CD4-positive, alpha-beta T cell treated with Interleukin-4 for 4 hours (primary cell): Measurements from ENCODE around the gene PRRT1.
"Not testable (repeated sequence)": the region's sequence is repeated elsewhere in the genome, so short reads cannot be mapped to it uniquely, and the experiment has no call there.

ENCODE experiments used
- DNase-seq: peaks from one replicate; pipeline ENCODE4 v3.0.0-alpha.2; 2020

PRRT1 gene

DNA sequence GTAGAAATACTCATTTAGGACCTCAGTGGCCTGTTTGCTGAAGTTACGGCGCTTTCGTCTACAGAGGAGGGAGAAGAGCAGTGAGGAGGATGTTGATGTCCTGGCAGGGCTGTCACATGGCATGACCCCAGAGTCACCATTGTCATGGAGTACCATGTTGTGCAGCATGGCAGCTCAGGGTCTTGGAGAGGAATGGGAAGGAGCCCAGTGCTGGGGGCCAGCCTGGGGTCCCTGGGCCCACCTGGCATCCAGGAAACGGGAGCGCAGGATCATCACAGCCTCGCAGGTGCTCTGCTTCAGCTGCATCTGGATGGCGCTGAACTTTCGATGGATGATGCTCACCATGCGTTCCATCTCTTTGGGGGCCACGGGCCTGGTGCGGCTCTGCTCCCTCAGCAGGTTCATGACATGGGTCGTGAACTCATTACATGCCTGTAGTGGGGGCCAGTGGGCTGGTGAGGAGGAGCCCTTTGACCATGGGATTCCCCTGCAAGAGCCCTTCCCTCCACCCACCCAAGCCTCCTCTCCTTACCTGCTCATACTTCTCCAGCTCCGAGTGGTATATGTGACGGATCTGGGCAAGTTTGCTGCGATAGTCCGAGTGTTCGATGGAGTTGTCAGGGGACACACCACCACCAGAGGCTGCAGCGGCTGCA, 36.1 kb upstream of the PRRT1 start:
- not testable (repeated sequence) for DNase-seq

DNA sequence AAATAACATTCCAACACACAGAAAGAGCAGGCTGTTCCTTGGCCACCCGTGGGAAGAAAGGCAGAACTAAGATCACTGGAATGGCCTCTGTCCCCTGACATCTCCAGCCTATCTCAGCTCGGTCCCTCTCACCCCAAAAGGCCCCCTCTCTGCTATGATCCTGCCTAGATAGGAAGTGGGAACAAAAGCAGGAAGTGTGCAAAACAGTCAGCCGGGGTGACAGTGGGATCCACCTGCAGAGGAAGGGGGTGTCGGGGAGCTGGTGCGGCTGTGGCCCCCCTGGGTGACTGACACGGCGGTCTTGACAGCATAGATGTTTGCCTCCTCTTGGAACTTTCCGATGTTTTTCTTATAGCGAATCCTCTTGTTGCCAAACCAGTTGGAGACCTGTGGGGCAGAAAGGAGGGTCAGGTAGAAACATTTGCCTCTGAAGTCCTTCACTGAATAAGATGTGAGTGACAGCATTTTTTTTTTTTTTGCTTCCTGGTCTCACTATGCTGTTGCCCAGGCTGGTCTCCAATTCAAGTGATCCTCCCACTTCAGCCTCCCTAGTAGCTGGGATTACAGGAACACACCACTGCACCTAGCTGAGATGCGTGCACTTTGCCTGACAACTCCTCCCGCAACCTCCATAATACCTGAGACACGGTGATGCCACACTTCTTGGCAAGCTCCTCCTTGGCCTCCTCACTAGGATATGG, 35.4 kb upstream of the PRRT1 start:
- DNase-seq, result no peak

DNA sequence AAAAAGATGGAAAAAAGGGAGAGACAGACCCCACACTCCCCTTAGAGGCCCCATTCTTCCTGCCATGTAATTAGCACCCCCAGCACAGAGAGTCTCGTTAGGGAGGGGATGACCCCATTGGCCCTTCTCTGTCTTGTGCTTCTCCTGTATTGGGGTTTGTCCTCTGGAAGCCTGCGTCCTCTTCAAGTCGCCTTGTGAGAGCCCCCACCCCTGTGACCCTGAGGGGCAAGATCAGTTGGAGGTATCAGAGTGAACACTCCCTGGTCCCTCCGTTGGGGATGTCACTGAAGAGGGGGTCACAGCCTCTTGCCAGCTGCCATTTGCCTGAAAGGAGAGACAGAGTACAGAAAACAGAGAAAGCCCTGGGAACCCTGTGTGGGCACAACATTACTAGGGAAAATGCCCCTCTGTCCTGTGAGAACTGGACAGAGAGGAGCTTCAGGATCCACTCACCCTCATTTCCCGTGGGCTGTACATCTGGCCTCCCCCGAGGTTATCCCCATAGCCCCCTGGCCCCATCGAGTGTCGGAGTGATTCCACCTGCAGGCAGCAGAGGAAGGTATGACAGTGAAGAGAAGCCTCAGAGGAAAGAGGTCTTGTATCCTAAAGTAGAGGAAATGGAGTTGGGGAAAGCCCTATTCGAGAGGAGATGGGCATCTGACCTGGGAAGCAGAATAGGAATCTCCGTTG, 34.6 kb upstream of the PRRT1 start:
- DNase-seq, result not testable (repeated sequence)

DNA sequence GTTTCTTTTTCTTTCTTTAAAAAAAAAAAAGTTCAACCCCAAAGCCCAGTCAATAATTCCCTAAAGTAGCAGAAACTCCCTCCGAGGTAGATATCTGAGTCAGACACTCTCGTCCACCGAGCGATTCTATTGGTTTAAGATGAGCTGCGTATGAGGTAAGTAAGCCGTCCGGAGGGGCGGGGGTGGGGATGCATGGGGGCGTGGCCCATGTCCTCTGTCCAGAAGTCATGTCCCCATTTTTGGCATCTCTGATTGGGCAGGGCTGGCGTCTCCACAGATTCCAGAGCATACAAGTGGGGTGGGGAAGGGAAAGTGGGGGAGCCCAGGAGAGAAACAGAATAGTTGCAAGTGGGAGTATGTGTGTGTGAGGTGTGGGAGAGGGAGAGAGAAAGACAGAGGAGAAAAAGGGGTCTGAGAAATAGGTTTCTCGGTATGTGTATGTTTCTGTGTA, 34.0 kb upstream of the PRRT1 start:
- peak; percentile 73 for DNase-seq

DNA sequence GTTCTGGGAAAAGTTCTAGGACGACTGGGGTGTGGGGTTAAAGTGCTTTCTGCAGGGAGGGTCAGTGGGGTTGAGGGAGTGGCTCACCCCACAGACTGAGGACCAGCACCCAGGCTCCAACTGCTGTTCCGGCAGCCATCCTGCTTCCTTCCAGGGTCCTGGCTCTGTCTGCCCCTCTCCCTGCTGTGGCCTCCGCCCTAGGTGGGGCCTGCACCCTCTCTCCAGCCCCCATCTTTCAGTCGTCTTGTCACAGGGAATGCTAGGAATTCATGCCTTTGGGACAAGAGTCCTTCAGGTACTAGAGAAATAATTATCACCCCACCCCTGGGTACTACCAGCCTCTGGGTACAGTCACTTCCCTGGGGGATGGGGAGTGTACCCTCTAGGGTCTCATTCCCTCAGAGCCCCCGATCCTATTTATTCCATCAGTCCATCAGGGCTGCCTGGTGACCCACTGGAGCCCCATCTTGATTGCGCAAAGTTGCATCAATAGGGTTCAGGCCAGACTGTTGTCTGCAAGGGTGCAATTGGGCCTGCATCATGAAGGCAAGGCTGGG, 32.4 kb upstream of the PRRT1 start, which contains the start of gene AGER:
TSS of gene AGER (minus strand) at position 170 of the 557 bp plus-strand sequence. CDS start at position 139, 31 bp downstream.
- DNase-seq, result no peak

DNA sequence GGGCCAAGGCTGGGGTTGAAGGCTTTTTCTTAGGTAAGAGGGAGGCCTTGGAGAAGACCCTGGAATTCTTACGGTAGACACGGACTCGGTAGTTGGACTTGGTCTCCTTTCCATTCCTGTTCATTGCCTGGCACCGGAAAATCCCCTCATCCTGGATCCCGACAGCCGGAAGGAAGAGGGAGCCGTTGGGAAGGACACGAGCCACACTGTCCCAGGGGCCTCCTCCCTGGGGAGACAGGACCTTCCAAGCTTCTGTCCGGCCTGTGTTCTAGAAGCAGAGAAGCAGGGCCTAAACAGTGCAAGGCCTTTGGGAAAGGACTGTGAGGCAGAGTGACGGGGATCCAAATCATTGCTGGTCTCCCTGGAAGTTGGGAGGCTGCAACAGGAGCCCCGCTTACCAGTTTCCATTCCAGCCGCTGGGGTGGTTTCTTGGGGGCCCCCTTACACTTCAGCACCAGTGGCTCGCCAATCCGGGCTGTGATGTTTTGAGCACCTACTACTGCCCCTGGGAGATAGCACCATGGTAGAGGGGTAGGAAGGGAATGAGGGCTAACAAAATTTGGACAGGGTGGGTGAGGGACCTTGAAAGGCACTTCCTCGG, 31.8 kb upstream of the PRRT1 start:
- no peak for DNase-seq

DNA sequence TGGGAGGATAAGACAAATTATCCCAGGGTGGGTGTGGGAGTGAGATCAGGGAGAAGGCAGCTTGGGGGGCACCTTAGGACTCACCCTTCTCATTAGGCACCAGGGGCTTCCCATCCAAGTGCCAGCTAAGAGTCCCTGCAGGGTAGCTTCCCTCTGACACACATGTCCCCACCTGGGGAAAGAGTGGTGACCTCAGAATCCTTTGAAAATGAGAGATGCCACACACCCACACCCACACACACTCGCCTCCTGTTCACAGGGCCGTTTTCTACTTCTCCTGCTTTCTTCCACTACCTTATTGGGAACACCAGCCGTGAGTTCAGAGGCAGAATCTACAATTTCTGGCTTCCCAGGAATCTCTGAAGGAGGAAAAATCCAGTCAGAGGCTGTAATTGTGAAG, 31.3 kb upstream of the PRRT1 start:
- no peak for DNase-seq

DNA sequence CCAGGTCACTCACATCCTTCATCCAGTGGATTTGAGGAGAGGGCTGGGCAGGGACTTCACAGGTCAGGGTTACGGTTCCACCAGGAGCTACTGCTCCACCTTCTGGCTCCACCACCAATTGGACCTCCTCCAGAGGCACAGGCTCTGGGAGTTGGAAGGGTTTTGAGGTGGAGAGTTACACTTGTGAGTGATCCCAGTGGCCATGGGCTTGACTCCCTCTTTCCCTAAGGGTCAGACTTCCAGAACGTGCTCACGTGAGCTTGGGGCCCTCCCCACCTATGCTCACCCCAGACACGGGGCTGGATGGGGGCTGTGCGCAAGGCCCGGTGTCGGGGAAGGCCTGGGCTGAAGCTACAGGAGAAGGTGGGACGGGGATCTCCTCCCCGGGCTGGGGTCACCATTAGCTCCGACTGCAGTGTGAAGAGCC, 30.8 kb upstream of the PRRT1 start:
- DNase-seq, result no peak

DNA sequence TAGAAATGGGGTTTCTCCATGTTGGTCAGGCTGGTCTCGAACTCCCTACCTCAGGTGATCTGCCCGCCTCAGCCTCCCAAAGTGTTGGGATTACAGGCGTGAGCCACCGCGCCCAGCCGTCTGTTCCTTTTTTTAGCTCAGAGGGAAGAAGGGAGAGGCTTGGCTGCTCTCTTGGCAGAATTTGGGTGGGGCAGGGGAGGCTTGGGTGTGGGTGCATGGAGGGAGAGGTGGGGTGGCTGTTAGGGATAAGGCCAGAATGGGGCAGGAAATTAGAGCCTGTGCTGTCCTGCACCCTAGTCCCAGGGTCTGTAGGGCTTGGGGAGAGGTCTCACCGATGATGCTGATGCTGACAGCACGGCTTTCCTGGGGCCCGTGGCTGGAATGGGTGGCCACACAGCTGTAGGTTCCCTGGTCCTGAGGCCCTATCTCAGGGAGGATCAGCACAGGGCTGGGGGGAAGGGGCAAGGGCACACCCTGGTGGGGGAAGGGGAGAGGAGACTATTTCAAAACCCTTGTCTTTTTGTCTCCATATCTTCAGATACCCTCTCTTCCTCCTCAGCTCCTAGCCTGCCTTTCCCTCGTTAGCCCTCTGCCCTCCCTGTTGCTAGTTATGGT, 30.3 kb upstream of the PRRT1 start:
- no peak for DNase-seq

DNA sequence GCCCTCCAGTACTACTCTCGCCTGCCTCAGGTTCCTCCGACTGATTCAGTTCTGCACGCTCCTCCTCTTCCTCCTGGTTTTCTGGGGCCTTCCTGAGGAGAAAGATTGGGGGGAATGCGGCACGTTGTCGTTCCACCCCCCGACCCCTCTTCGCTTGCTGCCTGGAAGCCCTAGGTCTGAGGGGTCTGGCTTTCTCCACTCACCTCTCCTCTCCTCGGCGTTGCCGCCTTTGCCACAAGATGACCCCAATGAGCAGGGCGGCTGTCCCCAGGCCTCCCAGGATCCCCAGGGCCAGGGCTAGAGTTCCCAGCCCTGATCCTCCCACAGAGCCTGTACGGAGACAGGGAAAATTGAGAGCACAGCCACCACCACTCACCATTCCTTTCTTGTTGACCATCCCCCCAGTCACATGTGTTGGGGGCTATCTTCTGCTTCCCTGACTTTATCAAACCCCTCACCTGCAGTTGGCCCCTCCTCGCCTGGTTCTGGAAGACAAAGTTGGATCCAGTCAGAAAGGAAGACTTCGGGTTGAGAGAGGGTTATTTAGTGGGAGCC, 29.5 kb upstream of the PRRT1 start:
- DNase-seq, result no peak

DNA sequence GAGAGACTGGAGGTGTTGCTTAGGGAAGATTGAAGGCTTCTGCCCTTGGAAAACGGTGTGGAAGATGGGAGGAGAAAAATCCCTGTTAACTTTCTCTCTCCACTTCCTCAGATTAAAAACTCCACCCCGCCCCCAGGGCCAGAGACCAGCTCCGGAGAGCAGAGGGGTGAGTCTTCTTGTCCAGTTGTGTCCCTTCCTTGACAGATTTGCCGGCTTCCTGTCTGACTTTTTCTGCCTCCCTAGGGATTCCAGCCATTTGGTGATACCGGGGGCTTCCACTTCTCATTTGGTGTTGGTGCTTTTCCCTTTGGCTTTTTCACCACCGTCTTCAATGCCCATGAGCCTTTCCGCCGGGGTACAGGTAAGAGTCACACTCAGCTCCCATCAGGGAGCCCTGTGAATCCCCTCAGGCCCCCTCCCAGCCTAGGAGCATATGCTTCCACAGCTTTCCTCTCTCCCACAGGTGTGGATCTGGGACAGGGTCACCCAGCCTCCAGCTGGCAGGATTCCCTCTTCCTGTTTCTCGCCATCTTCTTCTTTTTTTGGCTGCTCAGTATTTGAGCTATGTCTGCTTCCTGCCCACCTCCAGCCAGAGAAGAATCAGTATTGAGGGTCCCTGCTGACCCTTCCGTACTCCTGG, 28.1 kb upstream of the PRRT1 start:
- DNase-seq, result no peak

DNA sequence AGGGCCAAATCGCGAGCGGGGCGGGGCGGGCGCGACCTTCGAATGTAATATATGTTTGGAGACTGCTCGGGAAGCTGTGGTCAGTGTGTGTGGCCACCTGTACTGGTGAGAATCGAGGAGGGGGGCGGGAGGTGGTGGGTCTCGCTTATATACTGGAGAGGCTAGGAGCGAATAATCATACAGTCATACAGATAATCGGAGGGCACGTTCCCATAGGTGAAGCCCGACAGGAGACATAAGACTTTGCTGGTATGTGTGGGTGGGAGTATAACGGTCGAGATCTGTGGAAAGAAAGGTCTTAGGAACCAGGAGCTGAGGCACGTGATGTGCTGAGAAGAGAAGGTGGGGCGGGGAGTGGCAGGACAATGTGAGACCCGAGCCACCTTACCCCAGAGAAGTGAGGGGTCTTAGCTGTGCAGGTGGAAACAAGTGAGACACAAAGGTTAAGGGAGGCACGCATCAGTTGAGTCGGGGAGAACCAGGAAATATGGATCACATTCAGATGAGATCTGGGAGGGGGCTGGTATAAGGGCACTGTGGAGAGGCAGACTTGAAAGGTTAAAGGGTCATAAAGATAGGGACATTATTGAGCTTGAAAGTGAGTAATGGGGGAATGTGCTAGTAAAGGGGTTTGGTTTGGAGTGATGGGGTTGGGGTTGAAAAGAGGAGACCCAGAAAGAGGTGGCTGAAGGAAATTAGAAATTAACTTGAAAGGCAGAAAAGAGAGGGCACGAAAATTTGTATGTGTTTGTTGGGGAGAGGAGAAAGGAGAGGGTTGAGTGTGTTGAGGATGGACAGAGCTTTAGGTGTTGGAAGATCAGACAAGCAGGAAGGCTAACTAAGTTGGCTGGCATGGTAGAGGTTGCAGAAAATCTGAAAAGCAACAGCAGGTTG, 27.1 kb upstream of the PRRT1 start:
- no peak for DNase-seq

DNA sequence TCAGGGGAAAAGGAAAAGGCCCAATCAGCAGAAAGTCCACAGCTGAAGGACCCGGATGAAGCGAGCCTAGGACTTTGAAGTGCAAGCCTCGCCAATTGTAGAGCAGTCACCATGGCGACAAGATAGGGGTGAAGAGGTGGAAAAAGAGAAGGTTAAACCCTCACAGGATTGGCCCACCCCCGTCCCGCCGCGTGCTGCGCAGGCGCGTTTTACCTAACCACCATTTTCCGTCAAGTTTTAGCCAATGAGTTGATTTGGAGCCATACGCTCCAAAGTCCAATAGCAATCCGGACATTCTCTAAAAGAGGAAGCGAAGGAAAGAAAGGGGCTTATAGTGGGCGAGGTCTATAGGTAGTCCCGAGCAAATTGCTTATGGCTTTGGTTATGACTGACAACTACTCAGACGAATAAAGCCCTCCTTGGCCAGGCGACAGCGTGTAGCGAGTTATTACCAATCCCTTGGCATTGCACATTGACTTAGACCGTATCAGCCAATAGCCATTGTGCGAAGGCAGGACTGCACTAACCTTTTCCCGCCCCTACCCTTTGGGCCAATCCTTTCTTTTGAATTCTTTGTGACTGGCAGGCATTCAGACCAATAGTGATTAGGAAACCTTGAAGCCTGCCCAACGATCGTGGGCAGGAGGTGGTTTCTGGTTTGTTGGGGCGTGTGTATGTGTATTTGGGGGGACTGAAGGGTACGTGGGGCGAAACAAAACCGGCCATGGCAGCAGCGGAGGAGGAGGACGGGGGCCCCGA, 26.2 kb upstream of the PRRT1 start, which contains the start of gene RNF5:
TSS of gene RNF5 (plus strand) at position 618 of the 759 bp plus-strand sequence. CDS start at position 725, 107 bp downstream.
- peak; percentile 100 for DNase-seq

DNA sequence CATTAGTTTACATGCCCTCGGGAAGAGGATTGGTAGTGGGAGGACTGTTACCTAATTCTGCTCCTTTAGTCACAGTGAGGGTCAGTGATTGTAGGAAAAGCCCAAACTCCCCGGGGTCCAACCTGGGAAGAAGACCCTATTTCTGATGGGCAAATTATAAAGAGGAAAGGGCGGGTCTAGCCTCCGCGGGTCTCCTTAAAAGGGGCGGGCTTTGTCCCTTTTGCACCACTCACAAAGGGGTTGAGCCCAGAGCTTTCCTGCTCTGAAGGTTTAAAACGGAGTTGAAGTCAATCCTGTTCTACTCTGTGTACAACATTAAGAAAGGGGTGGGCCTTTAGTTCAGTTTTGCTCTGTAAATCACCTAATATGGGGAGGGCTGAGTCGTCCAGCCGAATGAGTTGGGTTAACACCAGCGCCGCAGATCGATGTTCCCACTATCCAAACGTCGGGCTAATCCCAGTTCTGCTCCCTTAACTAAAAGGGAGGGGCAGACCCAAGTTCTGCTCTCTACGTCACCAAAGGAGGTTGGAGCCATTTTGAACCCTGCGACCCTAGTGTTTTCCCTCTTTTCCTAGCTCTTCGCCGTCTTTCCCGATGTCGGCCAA, 25.5 kb upstream of the PRRT1 start:
- peak; percentile 64 for DNase-seq

DNA sequence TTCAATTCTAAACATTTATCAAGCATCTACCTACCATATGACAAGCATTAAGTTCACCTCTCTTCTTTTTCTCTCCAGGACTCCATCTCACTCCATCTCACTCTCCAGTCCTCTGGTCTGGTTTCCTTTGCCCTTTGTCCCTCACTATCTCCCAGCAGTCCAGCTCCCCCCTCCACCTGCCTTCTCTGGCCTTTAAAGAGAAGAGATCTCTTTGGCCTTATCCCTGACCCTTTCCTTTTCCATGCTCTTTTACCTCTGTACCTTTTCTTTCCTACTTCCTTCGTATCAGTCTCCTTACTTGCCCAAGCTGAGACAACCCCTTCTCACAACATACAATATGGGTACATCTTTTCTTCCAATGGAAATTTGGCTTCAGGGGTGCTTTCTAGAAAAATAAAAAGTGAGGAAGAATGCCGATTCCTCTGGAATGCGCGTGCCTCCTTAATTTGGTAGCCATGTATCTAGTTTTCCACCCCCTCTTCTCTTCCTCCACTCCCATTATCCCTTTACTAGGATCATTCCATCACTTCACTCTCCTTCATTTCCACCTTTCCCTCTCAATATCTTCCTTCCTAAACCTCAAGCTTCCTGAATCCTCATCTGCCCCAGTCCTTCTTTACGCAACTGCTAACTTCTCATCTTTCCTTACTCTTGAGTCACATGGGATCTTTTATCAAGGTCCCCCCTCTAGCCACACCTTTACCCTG, 24.9 kb upstream of the PRRT1 start:
- no peak for DNase-seq

DNA sequence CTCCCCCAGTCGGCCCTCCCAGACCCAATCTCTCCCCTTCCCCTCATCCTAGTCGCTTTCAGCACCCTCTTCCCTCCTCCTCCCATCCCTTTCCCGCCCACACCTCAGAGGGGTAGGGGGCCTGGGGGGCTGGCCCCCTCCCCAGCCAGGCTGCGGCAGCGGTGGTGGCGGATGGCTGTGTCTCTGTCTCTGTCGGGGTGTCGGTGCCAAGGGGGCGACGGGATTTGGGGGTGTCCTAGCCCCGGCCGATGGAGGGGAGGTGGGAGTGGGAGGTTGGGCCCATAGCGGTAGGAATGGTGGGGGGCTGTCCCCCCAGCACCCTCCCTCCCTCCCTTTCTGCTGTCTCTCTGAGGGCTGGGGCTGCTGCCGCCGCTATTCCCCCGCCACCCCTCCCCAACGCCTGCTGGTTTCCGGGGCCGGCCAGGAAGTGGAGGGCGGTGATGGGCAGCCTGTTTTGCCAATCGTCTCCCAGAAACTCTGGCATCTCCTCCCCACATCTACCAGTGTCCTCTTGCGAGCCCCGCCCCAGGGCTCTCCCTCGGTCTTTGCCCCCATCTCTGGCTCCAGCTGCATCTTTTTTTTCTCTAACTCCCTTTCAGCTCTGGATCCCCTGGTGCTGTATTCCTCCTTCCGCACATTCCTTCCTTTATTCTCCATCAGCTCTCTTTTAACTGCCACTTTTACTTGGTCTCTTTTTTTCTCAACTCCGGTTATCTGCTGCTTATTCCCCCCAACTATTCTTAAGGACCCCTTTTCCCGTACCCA, 24.2 kb upstream of the PRRT1 start, which contains the start of gene AGPAT1:
TSS of gene AGPAT1 (minus strand) at position 374 of the 765 bp plus-strand sequence. CDS start 4,588 bp downstream, outside the sequence.
- DNase-seq, result peak; percentile 98

DNA sequence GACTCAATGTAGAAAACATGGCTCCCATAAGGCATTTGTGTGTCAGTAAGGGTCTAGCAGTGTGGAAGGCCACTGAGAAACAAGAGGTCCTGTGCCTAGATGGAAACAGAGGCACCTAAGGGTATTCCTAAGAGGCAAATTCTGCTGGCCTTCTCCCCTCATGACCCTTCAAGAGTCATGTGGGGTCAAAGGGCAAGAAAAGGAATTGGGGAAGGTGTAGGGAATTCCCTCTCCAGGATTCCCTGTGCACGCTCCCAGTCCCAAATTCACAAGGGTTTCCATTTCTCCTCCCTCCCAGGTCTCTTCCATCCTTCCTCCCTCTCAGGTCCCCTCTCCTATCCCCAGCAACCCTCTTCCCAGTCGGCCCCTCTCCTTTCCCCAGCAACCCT, 23.6 kb upstream of the PRRT1 start:
- DNase-seq, result no peak

DNA sequence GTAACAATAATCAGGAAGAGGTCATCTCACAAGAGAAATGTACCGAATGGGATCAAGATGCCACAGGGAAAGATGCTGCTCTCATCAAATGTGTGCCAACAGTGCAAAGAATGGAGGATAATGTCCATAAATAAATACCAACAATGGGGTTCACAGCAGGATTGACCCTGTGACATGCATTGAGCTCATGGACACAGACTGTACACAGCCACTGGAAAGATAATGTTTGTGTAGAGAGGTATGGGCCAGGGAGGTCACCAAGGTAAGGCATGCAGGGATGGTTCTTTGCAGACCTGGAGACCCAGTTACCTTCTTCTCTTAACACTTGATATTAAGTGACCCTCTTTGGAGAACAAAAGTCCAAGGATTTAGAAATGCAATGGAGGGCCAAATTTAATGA, 22.7 kb upstream of the PRRT1 start:
- DNase-seq, result no peak
